Heart right ventricle (tissue), 16 donors: Measurements from ENCODE around the gene ATPAF1. TPM values are rescaled to one million over a fixed set of nuclear protein-coding genes. Genes with fewer than 3 reads are reported as not detected.
"Not testable (repeated sequence)": the region's sequence is repeated elsewhere in the genome, so short reads cannot be mapped to it uniquely, and the experiment has no call there.

Source experiments
- ATAC-seq, 8 donors: fragments of 200-7000 bp; cut with Tn5 transposase; one replicate each; pipeline ENCODE4 v1.9.1; 2020; ENCODE audit warnings: mild to moderate bottlenecking in 8 of 8, moderate library complexity in 8 of 8, moderate number of reproducible peaks in 1 of 8
- DNase-seq, 2 donors: peaks; one replicate each; pipeline ENCODE4 v3.0.0-alpha.2; 2020
- H3K27ac ChIP-seq, 10 donors: fragments of 200-600 bp; sonication (generic) in 2 of 10; one replicate each; pipeline versions ENCODE4 v1.5.0 to v1.8.0; 2020 to 2022; ENCODE audit warnings: mild to moderate bottlenecking in 3 of 10
- H3K27me3 ChIP-seq, 7 donors: fragments of 200-600 bp; one replicate each; pipeline ENCODE4 v1.8.0; 2021 to 2022; ENCODE audit warnings: mild to moderate bottlenecking in 2 of 7
- H3K36me3 ChIP-seq, 9 donors: fragments of 200-600 bp; sonication (generic) in 1 of 9; one replicate each; pipeline versions ENCODE4 v1.5.0 to v1.8.0; 2020 to 2022; ENCODE audit warnings: mild to moderate bottlenecking in 2 of 9
- H3K4me1 ChIP-seq, 9 donors: fragments of 200-600 bp; sonication (generic) in 1 of 9; one replicate each; pipeline versions ENCODE4 v1.5.0 to v1.8.0; 2020 to 2022; ENCODE audit warnings: mild to moderate bottlenecking in 4 of 9
- H3K4me3 ChIP-seq, 10 donors: fragments of 200-600 bp; sonication (generic) in 2 of 10; one replicate each; pipeline versions ENCODE4 v1.5.0 to v1.8.0; 2020 to 2022; ENCODE audit warnings: mild to moderate bottlenecking in 7 of 10, moderate library complexity in 2 of 10
- H3K9me3 ChIP-seq, 11 donors: fragments of 200-600 bp in 10 of 11; sonication (generic) in 2 of 11; one replicate each; pipeline versions ENCODE4 v1.5.0 to v1.8.0; 2013 to 2022; ENCODE audit warnings: mild to moderate bottlenecking in 2 of 11, control low read depth in 1 of 11, moderate library complexity in 1 of 11
- WGBS, 2 donors: extraction: QIAGEN DNeasy Blood & Tissue Kit; methylation state at CpG; one replicate each; pipeline ENCODE4 v1.1.7; 2013; ENCODE audit warnings: inconsistent platforms in 1 of 2; 5-methylcytosine and 5-hydroxymethylcytosine counted together
- intact Hi-C, 10 donors: fragments of 100-400 bp; cut with DNase I; formaldehyde crosslinking; loops; one replicate each; pipeline versions ENCODE4 v1.11.1 to v1.14.2; 2022
- polyA plus RNA-seq, 2 donors: library from polyadenylated mRNA; stranded (reverse); fragments of 200-250 nt; gene quantifications; one replicate each; pipeline ENCODE4 v1.2.3, GENCODE V29; 2013
- total RNA-seq, 10 donors: library from RNA; stranded (reverse); fragmentation: NEBNext Ultra II Directional in 3 of 10; extraction: Animal tissue kit (Norgen Biotek cat#: 25700) in 3 of 10; gene quantifications; one replicate each; pipeline versions ENCODE4 v1.2.1 to v1.2.4, GENCODE V29; 2021 to 2023
- TF ChIP-seq, protein P1 (sequence below), 9 donors: fragments of 200-600 bp; sonication (generic) in 2 of 9; IDR thresholded peaks; one replicate each; pipeline versions ENCODE4 v1.5.0 to v1.8.0; 2021 to 2022; ENCODE audit warnings: antibody characterized with exemption in 9 of 9, mild to moderate bottlenecking in 5 of 9, moderate library complexity in 1 of 9
- donor health status: Arrhythmogenic right ventricular cardiomyopathy.
- donor health status: ischemic (EF 13 %, LVEDD 7.1; RV severe dilation, severe dysfunction).
- donor health status: healthy with polysubstance abuse.
- donor health status: DM: no; HTN: yes; CAD: no.
- donor health status: DM: no; HTN: no; CAD: no.
- donor health status: ischemic (EF 25% LVEDD 6.9; RV normal size, moderate dysfunction).
- donor health status: ischemic (EF 25% LVEDD 5.7; RV mildly dilated, moderate dysfunction).
- donor health status: healthy.
- donor health status: DM: yes; HTN: yes; CAD: no.
- donor health status: Ischemic cardiomyopathy.
- donor health status: ischemic (EF 35%, LVEDD 5.7; RV mildly dilated, moderate dysfunction).
- donor health status: nonischemic (EF 11% LVEDD 7.7; RV severe dilation, severe dysfunction).
- donor health status: DM: yes; HTN: yes; CAD: no.
- donor health status: PGD.
- donor health status: ischemic (EF 29% LVEDD 5.4; RV normal size, mild dysfunction).
- donor health status: nonischemic (EF 23%, LVEDD 6.1; RV moderate dilation, normal function).

Gene ATPAF1
- total and polyA plus RNA-seq, 12 donors = 80.5 to 271 (median 195) TPM

DNA sequence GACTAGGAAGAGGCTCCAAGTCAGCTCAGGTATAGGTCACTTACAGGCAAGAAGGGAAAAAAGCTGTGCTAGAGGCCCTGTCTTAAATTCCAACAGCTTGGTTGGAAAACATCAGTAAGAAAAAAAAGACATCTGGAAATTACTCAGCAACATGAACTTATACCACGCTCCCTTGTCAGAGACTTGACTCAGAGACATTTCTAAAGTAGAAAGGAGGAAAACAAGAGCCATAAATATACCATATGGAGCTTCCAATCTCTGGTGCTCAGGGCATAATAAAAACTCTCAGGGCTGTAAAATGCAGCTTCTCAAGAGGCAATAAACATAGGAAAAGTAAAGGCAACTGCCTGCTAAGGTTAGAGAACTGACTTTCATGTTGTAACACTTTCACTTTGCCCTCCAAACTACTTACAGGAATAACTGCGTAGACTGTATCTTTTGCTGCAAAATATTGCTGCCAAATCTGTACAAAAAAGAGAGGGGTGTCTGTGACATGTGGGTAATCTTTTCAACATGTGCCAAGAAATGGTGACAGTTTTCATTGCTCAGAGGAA, 14.7 kb downstream of the ATPAF1 start:
- WGBS, 2 donors = 72 to 77% methylated on average over 2 of the region's 2 CpGs
- TF ChIP-seq, protein P1, sequence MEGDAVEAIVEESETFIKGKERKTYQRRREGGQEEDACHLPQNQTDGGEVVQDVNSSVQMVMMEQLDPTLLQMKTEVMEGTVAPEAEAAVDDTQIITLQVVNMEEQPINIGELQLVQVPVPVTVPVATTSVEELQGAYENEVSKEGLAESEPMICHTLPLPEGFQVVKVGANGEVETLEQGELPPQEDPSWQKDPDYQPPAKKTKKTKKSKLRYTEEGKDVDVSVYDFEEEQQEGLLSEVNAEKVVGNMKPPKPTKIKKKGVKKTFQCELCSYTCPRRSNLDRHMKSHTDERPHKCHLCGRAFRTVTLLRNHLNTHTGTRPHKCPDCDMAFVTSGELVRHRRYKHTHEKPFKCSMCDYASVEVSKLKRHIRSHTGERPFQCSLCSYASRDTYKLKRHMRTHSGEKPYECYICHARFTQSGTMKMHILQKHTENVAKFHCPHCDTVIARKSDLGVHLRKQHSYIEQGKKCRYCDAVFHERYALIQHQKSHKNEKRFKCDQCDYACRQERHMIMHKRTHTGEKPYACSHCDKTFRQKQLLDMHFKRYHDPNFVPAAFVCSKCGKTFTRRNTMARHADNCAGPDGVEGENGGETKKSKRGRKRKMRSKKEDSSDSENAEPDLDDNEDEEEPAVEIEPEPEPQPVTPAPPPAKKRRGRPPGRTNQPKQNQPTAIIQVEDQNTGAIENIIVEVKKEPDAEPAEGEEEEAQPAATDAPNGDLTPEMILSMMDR (IDR thresholded peaks at IDR 0.05) = no peak
- H3K36me3 ChIP-seq = peaks cover 0 to 94% (median 45%) of the 10 kb centered on the region in 9 donors

DNA sequence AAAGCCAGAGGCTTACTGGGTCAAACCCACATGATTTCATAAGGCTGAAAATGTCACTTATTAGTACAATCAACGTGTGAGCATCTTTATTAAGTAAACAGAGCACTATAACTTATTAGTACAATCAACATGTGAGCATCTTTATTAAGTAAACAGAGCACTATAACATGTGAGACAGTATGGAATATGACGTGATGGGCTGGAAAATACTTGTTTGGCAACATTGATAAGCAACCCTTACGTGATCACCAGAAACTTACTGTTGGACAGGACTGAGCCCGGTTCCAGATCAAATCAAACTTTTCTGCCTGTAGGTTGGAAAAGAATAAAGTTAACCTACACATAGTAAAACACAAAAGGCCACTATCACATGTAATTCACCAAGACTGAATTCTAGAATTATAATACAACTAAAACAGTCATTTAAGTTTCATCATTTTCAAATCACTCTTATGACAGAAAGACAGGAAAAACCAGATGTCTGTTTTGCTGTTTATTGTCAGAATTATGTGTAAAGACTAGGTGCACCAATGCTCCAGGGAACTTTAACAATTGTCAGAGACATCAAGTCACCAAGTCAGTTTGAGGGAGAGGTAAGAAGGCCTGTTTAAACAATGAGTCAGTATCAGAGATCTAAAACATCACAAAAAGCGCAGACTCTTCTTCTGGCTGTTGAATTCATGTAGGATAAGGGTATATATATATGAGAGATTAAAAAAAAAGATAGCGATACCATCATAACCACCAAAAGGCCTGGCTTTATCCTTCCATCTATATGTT, 15.7 kb downstream of the ATPAF1 start:
- 72 to 77% methylated on average over 6 of the region's 6 CpGs for WGBS, 2 donors
- DNase-seq (no peak), ATAC-seq (no peak)
- peaks cover 0 to 26% (median 0%) of the 10 kb centered on the region in 9 donors for H3K4me1 ChIP-seq
- H3K27me3 ChIP-seq = no peaks in the 10 kb centered on the region
- H3K36me3 ChIP-seq = peaks cover 0 to 94% (median 46%) of the 10 kb centered on the region in 9 donors
- no peak overlapping the region for H3K4me3 ChIP-seq
- intact Hi-C loops = no loop called here
- TF ChIP-seq, protein P1 (IDR thresholded peaks at IDR 0.05) = no peak
- H3K9me3 ChIP-seq = peaks cover 0 to 22% (median 8%) of the 10 kb centered on the region in 11 donors
- H3K27ac ChIP-seq = peak overlapping the region in 1 of 10 donors; percentile 55

More for the DNA sequence above, 14.7 kb downstream of the ATPAF1 start:
- ATAC-seq (no peak), DNase-seq (no peak)
- intact Hi-C loops = no loop called here
- H3K4me1 ChIP-seq = peaks cover 0 to 28% (median 3%) of the 10 kb centered on the region in 9 donors
- H3K9me3 ChIP-seq = peaks cover 0 to 19% (median 8%) of the 10 kb centered on the region in 11 donors
- peak overlapping the region in 6 of 10 donors; percentile 28 to 55 (median 42) for H3K27ac ChIP-seq
- H3K4me3 ChIP-seq = no peak overlapping the region
- H3K27me3 ChIP-seq = no peaks in the 10 kb centered on the region

DNA sequence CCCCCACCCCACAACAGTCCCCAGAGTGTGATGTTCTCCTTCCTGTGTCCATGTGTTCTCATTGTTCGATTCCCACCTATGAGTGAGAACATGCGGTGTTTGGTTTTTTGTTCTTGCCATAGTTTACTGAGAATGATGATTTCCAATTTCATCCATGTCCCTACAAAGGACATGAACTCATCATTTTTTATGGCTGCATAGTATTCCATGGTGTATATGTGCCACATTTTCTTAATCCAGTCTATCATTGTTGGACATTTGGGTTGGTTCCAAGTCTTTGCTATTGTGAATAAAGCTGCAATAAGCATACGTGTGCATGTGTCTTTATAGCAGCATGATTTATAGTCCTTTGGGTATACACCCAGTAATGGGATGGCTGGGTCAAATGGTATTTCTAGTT, 17.0 kb downstream of the ATPAF1 start:
- Histone ChIP-seq H3K9me3 (peaks cover 0 to 23% (median 8%) of the 10 kb centered on the region in 11 donors), H3K36me3 (peaks cover 0 to 94% (median 57%) of the 10 kb centered on the region in 9 donors), H3K4me1 (peaks cover 0 to 12% (median 0%) of the 10 kb centered on the region in 9 donors)
- DNase-seq, intact Hi-C loops, ATAC-seq, H3K4me3 ChIP-seq, H3K27me3 ChIP-seq, H3K27ac ChIP-seq: not testable (repeated sequence)
- WGBS, 2 donors = 85 to 94% methylated on average over 3 of the region's 3 CpGs

DNA sequence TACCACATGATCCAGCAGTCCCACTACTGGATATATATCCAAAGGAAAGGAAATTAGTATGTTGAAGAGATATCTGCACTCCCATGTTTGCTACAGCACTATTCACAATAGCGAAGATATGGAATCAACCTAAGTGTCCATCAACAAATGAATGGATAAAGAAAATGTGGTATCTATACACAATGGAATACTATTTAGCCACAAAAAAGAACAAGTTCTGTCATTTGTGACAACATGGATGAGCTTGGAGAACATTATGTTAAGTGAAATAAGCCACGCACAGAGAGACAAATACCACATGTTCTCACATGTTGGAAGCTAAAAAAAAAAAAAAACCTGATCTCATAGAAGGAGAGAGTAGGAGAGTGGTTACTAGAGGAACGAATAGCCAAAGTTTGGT, 17.7 kb downstream of the ATPAF1 start:
- Histone ChIP-seq H3K36me3 (peaks cover 0 to 92% (median 51%) of the 10 kb centered on the region in 9 donors), H3K9me3 (peaks cover 0 to 23% (median 8%) of the 10 kb centered on the region in 11 donors), H3K27ac (no peak overlapping the region), H3K27me3 (no peaks in the 10 kb centered on the region), H3K4me3 (no peak overlapping the region), H3K4me1 (peaks cover 0 to 11% (median 0%) of the 10 kb centered on the region in 9 donors)
- WGBS, 2 donors = 67 to 97% methylated on average over 3 of the region's 3 CpGs
- ATAC-seq = no peak
- DNase-seq = no peak
- intact Hi-C loops = no loop called here
- TF ChIP-seq, protein P1 (IDR thresholded peaks at IDR 0.05) = no peak
